Astrocyte (in vitro differentiated cells and primary cell): ENCODE results near the gene ANKRD9.

Experiments used
- EZH2 ChIP-seq: IDR thresholded peaks from 2 replicates; pipeline ENCODE4 v1.6.1; 2012; ENCODE audit warnings: mild to moderate bottlenecking, low read length, inconsistent platforms; ENCODE audit not compliant: insufficient read depth
- TF ChIP-seq, protein P1 (sequence below): IDR thresholded peaks from 2 replicates; pipeline ENCODE4 v1.5.1; 2011; ENCODE audit warnings: low read depth, mild to moderate bottlenecking, inconsistent platforms, low read length, moderate library complexity; ENCODE audit not compliant: insufficient read depth

DNA sequence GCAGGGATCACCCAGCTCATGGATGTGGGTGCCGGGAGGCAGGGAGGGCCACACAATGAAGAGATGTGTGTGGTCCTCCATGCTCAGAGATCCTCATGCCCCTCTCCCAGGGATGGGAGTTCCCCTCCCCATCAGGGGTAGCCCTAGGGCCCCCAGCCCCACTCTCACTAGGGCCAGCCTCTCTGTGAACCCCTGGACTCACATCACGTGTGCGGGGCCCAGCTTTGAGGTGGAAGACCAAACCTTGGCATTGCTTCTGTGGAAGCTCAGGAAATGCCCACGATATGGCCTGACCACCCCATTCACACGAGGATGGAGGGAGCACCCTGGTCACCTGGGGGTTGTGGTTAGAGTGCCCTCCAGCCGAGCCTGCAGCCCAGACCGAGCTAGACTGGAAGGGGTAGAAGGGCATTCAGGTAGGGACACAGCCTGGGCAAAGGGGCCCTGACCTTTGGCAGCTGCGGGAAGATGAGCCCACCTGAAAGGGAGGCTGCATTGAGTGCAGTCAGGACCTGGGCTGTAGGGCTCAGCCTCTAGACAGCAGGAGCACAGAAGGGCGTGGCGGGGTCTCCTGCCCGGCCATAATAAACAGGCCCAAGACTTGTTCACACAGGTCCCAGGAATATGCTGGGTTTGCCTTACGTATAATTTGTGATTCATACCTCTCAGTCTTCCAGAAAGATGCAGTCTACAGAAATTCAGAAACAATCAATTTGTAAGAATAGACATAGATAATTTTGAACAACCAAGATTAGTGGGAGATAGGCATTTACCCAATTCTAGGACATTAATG lies 48.1 kb upstream of the ANKRD9 start:
- TF ChIP-seq, protein P1, sequence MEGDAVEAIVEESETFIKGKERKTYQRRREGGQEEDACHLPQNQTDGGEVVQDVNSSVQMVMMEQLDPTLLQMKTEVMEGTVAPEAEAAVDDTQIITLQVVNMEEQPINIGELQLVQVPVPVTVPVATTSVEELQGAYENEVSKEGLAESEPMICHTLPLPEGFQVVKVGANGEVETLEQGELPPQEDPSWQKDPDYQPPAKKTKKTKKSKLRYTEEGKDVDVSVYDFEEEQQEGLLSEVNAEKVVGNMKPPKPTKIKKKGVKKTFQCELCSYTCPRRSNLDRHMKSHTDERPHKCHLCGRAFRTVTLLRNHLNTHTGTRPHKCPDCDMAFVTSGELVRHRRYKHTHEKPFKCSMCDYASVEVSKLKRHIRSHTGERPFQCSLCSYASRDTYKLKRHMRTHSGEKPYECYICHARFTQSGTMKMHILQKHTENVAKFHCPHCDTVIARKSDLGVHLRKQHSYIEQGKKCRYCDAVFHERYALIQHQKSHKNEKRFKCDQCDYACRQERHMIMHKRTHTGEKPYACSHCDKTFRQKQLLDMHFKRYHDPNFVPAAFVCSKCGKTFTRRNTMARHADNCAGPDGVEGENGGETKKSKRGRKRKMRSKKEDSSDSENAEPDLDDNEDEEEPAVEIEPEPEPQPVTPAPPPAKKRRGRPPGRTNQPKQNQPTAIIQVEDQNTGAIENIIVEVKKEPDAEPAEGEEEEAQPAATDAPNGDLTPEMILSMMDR = no peak
- no peak for TF ChIP-seq EZH2
